GM21423 (cell line): ENCODE measurements around the gene CBX7.

Experiments
- ATAC-seq: cut with Tn5 transposase; IDR thresholded peaks from one replicate; pipeline ENCODE4 v1.9.1; 2021; ENCODE audit warnings: mild to moderate bottlenecking, moderate library complexity; ENCODE audit not compliant: unreplicated experiment

Gene CBX7

DNA sequence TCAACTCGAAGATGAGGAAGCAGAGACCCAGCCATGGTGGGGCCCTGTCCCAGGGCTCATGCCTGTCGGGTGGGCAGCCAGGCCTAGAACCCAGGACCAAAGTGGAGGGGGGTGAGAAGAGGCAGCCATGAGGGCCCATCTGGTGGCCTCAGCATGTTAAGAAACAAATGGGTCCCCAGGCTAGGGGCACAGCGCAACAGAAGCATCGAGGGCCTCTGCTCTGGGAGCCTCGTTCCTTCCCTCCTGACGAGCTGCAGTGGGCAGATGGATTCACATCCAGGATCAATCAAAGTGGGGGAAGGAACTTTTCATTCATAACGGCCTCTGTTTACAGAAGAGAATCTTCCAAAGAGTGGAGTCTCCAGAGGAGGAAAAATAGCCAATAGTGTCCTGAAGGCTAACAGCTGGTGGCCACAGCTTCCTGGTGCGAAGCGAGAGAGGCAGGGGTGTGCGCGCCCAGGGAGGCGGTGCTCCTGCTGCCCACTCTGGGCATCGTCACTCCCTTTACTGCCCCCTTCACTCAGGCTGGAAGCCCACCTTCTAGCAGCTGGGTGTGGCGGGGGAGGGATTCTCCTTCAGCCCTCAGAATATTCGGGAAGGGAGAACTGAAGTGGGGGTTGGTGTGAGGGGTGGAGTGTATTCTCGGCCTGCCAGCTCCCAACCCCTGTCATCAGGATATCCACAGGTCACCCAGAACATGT is 4.3 kb downstream of the CBX7 start:
- ATAC-seq = no peak

DNA sequence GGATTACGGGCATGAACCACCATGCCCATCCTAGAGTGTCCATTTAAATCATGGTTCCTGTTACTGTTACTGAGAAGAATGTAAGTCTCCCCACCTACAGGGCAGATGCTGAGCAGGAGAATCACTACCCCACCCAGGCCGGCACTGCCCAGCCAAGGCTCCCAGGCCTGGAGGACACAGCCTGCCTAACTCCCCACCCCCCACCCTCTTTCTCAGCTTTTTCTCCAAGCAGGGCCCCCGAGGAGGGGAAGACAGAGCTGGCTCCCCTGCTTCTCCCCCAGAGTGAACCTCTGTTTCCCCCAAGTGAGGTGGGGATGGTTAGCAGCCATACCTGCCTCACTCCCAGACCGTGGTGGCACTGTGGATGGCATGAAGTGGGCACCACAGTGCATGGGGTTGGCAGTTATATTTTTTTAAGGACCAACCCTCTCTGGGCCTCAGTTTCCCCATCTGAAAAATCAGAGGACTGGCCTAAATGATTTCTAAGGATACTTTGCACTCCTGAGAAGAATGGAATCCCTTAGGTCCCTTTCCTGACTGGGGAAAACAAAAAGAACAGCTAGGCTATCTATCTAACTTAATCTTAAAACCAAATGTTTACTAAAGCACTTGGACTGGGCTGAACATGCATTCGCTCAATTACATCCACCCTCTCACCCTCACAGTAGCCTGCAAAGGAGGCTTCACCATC is 5.0 kb downstream of the CBX7 start:
- no peak for ATAC-seq

GRCh38 chr22:39146256-39147101 is 6.0 kb downstream of the CBX7 start:
- no peak for ATAC-seq

GRCh38 chr22:39144101-39144767 is 8.2 kb downstream of the CBX7 start:
- peak; percentile 40 for ATAC-seq

- no peak for ATAC-seq
Measured at GRCh38 chr22:39142088-39142680, 10.3 kb downstream of the CBX7 start.

DNA sequence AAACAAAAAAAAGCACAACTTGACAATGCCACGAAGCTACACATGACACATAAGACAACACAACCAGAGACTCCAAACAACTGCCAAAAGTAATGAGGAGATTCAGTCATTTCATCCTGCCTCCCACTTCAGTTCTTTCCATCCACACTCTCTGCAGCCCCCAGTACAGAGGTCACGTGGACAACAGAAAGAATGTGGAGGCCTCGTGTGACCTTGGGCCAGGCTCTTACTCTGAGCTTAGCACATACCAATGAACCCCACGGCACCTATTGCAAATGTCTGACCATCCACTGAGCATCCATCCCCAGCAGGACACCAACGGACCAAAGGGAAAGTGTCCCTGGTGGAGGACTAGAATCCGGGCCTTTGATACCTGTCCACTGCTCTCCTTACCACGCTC is 12.5 kb downstream of the CBX7 start:
- ATAC-seq = no peak

GRCh38 chr22:39138357-39138997 is 14.0 kb downstream of the CBX7 start:
- ATAC-seq = no peak

GRCh38 chr22:39136317-39136716 is 16.2 kb downstream of the CBX7 start:
- ATAC-seq = no peak

DNA sequence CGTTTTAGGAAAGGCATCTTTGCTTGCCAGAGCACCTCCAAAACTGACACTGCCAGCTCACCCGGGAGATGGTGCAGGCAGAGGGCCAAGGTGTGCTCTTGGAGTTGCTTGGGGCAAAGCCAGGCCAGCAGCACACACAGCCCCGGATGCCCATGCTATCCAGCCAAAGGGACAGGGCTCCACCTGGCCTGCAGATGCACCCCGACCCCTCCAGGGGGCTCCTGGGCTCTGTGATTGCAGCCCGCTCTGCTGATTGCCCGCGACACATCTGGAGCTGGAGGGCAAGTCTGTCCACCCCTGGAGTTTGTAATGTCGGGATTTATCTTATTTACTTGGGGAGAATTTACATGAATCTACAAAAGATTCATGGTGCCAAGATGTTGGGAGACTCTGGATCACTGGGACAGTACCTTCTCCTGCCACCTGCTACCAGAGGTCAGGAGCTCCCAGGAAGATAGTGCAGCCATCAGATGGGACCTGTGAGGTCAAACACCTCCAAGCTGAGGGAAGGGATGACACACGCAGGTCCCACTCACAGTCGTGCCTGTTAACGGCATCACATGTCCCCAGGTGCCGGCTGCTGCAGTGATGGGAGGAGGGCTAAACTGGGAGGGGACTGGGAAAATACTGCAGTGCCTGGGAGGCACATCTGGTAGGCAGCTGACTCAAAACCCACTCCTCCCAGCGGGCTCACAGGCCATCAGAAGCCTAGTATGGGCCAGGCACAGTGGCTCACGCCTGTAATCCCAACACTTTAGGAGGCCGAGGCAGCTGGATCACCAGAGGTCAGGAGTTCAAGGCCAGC is 17.2 kb downstream of the CBX7 start:
- no peak for ATAC-seq

GRCh38 chr22:39134366-39135091 is 18.0 kb downstream of the CBX7 start:
- ATAC-seq = no peak

GRCh38 chr22:39133871-39134270 is 18.6 kb downstream of the CBX7 start:
- ATAC-seq = no peak

GRCh38 chr22:39132871-39133524 is 19.5 kb downstream of the CBX7 start:
- ATAC-seq = no peak

GRCh38 chr22:39132281-39132680 is 20.2 kb downstream of the CBX7 start:
- no peak for ATAC-seq

GRCh38 chr22:39130892-39131855 is 21.3 kb downstream of the CBX7 start:
- no peak for ATAC-seq

DNA sequence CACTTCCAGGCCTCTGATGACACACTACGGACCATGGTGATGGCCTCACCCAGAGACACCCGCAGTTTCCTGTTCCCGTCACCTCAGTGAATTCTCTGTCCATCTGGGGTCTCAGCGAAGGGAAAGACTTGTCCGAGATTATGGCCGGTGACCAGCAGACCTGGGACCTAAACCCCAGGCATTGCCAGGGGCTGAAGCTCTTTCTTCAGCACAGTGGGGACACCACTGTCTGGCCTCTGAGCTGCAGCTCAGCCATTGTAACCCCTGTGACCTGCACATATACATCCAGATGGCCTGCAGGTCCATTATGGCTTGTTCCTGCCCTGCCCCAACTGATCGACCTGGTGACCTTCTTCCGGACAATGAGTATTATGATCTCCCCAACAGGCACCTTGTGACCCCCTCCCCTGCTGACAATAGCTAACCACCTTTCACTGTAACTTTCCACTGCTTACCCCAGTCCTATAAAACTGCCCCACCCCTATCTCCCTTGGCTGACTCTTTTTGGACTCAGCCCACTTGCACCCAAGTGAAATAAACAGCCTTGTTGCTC is 22.3 kb downstream of the CBX7 start:
- ATAC-seq = no peak

DNA sequence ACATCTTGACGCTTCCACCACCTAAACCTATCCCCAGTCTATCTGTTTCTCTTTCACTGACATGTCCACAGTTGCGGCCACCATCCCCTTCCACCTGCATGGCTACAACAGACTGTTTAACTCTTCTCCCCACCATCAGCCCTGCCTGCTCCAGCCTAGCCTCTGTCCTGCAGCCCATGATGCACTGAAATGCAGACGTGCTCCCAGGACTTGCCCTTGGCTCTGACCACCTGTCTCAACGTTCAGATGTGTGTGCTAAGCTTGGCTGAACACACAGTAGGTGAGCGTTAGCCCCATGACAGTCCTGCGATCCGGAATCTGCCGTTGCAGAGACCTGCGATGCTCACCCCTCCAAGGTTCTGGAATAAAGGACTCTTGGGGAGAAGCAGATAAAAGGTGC is 22.7 kb downstream of the CBX7 start:
- no peak for ATAC-seq

DNA sequence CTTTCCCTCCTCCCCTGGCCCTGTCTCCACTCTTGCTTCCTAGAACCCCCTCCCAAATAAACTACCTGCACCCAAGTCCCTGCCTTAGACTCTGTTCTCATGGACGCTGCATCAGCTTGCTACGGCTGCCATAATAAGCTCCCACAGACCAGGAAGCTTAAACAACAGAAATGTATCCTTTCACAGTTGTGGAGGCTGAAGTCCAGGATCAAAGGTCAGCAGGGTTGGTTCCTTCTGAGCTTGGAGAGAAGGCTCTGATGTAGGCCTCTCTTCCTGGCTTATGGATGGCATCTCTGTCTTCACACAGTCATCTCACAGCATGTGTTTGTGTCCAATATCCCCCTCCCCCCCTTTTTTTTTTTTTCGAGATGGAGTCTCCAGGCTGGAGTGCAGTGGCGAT is 23.4 kb downstream of the CBX7 start:
- no peak for ATAC-seq
